Measurements from ENCODE around the gene NXPH4.
A peak's percentile ranks its signal among the peaks of the same experiment; 100 is the strongest.

NXPH4 gene

DNA sequence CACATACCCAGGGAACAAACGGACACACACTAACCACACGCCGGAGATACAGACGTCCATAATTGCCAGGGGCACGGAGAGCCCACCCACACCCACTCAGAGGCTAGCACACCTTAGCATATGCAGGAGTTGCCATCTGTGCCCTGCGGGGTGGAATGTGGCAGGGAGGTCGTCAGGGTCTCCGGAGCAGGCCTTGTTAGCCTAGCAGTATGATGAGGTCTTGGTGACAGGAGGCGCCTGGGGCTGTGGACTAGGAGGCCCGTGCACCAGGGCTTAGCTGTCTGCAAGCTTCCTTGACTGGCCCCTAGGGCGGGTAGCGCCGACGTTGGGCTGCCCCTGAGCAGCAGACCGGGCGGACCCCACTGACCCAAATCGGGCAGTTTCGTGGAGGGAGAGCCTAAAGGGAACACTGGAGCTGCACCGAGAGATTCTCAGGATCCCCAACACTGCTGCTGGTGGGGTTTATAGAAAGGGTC, 24.4 kb downstream of the NXPH4 start:
- FAIRE-seq: no peak
- DNase-seq (ENCODE audit: insufficient read length, low spot score): no peak

DNA sequence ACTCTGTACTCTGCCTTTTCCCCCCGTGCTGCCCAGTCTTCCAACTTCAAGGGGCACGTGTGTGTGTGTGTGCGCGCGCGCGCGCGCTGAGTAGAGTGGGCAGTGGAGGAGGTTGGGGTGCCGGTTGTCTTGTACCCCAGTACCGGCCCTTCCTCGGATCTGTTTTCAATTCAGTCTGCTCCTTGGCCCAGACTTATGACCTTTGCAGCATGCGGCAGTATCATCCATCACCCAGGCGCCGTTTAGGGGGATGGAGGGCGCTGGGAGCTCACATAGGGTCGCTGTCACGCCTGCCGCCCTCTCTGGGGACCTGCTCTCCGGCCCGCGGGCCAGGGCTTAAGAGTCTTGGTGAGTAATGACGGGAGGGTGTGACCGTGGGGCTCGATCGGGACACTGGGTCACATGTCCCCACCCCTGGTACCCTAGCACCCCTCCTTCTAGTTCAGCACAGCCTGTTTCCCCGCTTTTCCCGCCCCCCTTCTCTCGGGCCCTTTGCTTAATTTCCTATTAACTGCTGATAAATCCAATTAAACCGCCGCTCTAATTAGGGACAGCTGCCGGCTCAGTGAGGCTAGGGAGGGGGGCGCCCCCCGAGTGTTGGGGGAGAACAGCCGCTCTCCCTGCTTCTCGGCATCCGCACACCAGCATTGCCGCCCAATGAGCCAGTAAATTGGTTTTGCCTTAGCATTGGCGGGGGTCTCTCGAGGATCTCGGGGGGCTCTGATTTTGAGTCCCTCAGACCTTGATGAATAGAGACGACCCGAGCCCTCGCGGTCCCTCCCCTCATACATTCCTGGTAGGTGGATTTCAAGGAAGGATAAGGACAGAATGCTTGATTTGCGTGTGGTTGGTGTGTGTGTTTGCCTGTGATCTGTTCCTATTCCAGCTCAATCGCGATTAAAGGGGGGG, 25.1 kb downstream of the NXPH4 start:
- DNase-seq (ENCODE audit: insufficient read length, low spot score): no peak
- no peak for FAIRE-seq

DNA sequence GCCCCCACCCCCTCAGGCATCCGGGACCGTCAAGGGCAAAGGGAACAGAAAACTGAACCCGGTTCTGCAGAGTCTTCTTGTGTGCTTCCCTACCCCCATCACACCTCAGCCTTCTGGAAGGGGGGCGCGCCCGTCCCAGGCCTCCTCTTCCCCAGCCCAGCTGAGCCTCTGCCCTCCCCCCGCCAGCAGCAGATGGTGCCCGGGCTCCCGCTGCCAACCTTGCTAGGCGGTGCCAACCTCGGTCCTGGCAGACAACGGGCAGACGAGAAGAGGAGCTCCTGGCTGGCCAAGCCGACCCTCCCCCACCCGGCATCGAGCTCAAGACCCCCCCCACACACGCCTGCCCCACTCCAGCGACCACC, 25.7 kb downstream of the NXPH4 start:
- no peak for FAIRE-seq
- DNase-seq (ENCODE audit: insufficient read length, low spot score): no peak

DNA sequence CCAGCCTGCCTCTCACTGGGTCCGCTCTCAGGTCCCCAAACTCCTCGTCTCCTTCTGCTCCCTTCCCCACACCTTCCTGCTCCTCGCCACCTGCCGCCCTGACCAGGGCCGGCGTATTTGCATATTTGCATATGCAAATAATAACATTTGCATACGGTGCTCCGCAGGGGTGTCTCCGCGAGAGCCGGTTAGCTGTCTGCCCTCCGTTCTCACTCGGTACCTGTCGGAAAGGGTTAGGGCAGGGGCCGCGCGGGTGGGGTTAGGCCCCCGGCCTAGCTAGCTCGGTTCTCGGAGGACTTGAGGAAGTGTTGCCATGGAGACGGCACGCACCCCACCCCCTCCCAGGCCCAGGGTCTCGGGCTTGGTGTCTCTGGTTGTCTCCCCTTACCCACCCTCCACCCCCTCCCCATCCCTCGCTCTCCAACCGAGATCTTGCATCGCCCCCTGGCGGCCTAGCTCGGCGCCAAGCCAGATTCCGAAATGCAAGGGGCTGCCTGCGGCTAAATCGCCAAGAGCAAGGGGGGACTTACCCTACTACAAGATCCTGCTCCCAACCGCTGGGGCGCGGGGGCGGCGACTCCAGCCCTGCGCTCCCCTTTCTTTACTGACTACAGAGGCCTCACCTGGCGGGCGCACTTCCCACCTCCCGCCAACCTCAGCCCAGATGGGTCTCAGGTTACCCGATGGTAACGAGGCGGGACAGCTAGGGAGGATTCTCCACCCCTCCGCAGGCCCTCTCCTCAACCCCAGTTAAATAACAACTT, 26.3 kb downstream of the NXPH4 start:
- DNase-seq (ENCODE audit: insufficient read length, low spot score): no peak
- peak; percentile 73 for FAIRE-seq

DNA sequence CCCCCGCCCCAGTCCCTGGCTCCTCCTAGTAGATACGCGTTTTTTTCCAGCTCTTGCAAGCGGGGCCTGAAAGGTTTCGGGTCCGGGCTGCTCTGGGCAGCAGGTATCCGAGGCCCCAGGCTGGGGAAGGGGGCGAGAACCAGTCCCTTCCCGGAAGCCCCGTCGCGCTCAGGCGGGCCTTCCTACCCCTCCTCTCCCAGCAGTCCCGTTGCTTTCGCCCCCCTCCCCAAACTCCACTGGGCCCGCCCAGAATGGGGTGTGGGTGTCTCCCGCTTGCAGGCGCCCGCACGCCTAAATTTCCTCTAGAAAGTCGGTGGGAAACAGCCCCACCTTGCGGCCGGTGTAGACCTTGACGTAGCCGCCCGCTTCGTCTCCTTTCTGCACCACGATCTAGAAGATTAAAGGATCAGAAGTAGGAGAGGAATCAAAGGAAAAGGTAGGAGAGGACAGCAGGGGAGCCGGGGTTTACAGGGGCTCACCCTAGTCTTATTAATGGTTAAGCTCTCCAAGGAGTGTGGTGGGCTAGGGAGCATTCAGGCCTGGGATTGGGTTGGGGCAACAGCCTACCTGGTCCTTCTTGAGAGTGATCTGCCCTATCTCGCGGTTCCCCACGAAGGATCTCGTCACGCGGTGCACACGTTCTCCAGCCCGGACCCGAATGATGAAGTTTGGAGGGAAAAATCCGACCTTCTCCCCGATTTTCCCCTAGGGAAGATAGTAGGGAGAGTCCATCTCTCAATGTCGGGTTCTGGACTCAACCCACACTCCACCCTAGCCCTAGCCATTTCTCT, 27.1 kb downstream of the NXPH4 start:
- FAIRE-seq: peak; percentile 82

DNA sequence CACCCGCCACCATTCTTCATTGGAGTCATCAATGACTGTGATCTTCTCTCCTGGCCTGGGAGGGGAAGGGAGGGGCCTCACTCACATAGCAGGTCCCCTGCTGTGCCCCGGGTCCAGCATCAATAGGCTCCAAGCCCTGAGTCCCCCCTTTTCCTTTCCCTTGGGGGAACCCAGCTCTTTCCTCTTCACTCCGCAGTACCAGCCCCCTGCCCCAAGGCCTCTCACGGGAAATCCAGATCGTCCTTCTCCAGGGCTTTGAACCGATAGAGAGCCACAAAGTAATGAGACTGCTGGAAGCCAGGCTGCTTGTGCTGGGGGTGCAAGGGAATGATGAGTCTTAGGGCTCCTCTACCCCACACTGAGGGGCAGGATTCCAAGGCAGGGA, 27.7 kb downstream of the NXPH4 start:
- DNase-seq (ENCODE audit: insufficient read length, low spot score) (no peak), FAIRE-seq (no peak)

More for the DNA sequence above, 27.1 kb downstream of the NXPH4 start:
- DNase-seq (ENCODE audit: insufficient read length, low spot score): peak; percentile 62

DNA sequence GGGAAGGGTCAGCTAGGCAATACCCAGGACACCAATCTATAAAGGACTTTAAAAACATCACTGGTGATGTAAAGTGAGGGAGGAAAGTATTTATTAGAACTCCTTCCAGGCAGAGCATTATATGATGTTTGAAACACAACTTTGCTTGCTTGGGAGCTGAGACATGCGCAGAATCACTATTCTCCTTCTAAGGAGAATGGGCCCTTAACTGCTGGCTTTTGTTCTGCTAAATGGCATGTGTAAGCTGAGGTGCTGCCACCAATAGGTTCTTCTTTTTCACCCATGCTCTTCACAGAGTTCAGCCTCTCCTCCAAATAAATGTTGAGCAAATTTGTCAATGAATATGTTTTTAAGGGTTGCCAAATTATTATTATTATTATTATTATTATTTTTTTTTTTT, 30.4 kb downstream of the NXPH4 start:
- DNase-seq (ENCODE audit: insufficient read length, low spot score): no peak

DNA sequence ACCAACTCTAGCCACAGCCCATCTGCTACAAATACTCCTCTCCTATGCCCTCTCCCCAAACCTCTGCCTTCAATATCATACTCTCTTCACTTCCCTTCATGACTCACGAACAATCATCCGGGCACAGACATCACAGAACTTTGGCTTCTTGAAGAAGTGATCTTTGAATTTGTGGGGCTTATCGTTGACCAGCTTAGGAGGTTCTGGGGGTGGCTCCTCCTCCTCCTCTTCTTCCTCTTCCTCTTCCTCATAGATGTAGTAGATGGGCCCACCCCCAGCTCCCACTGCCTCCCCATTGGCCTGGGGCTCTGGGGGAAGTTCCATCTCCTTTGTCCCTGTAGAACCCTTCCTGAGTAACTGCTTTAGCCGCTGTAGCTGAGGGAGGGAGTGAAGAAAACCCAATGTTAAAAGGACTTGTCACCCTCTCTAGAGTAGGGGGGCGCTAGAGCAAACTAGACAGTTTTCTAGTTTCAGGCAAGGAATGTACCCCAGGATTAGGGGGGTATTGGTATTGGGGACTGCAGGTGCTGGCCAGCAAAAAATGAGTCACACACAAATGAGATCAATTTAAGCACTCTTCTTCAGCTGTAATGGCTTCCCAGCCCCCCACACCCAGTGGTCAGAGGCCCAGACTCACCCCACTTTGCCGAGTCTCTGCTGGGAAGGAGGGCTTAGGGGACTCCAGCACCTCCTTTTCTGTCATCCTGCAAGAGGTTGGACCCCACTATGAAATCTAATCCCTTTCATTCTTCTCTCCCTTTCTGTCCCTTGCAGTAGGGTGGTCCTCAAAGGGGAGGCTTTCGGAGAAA, 32.5 kb downstream of the NXPH4 start:
- DNase-seq (ENCODE audit: insufficient read length, low spot score): no peak
- FAIRE-seq: no peak

More for the DNA sequence above, 30.4 kb downstream of the NXPH4 start:
- no peak for FAIRE-seq

DNA sequence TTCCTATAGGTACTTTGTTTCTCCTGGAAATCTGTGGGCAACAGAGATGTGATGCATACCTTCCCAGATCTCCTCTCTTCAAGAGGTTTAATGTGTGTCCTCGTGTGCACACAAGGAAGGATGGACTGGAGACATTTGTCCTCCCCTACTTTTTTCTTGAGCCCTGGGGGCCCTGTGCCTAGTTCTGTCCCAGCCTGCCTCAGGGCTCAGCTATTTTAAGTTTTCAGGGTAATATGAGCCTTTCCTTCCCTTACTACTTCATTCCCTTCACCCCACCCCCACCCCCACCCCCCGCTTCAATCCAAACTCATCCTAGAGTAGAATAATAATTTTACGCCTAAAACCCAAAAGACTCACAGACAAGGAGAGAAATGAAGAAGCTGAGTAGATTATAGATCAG, 33.9 kb downstream of the NXPH4 start:
- FAIRE-seq (no peak), DNase-seq (ENCODE audit: insufficient read length, low spot score) (no peak)

DNA sequence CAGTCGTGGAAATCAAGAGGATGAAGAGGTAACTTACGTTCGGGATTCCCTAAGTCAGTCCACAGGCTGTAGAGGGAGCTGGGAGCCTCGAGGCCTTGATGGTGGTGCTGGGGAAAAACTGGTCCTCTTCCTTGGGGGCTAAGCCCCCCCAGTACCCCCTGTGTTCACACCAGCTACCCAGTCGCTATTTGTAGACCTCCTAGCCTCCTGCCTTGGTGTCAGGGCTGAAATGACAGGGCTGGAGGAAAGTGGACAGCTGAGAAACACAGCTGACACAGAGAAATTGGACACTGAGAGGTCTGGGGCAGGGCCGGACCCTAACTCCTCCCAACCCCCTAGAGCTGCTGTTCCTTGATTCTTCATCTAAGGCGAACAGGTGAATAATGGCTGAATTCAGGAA, 34.4 kb downstream of the NXPH4 start, which contains the start of gene STAC3:
TSS of gene STAC3 (minus strand) at position 232 of the 400 bp plus-strand sequence. CDS start 1,551 bp downstream, outside the sequence.
- no peak for DNase-seq (ENCODE audit: insufficient read length, low spot score)
- FAIRE-seq: no peak

DNA sequence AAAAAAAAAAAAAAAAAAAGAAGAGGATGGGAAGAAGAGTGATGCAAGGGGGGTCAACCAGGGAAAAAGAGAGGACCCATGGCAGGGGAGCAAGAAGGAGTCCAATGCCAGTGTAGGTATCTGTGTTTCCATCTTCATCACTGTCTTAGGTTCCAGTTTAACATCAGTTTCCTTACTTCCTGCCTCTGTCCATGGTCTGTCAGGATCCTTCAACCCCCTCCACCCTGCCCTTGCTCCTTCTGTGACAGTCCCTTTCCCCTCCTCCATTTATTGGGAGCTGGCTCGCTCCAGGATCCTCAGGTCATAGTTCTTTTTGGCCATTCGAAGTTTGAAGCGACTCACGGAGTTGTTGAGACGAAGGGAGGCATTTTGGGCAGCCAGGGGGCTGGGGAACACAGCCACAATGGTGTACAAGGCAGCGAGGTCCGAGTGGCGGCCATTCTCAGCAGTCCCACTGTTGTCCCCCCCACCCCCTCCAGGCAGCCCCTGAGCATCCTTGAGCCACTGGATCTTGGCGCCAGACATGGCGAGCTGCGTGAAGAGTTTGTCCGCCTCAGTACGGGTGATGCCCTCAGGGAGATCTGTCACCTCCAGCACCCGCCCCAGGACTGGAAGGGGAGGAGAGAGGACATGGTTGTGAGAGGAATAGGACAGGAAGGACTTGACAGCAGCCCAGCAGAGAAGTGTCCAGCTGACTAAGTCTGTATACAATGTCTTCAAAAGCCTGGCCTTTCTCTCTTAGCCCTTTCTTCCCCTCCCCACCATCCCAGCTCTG, 38.1 kb downstream of the NXPH4 start:
- no peak for FAIRE-seq

DNA sequence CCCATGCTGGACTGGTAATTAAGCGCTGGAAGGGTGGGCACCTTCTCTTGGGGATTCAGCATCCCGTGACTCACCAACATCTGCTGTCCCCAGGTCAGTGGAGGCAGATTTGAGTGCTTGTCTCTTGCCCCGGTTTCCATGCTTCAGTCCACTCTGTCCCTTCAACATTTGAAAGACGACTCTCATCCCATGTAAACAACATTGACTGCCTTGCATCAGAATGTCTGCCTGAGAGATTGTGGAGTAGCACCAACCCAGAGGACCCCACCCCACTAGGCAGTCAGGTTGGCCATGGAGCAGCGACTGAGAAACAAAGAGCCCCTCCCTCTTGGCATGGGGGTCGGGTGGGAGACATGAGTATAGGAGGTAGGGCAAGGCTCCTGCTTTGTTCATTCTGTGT, 39.3 kb downstream of the NXPH4 start:
- FAIRE-seq (no peak), DNase-seq (ENCODE audit: insufficient read length, low spot score) (no peak)

More for the DNA sequence above, 38.1 kb downstream of the NXPH4 start:
- no peak for DNase-seq (ENCODE audit: insufficient read length, low spot score)

DNA sequence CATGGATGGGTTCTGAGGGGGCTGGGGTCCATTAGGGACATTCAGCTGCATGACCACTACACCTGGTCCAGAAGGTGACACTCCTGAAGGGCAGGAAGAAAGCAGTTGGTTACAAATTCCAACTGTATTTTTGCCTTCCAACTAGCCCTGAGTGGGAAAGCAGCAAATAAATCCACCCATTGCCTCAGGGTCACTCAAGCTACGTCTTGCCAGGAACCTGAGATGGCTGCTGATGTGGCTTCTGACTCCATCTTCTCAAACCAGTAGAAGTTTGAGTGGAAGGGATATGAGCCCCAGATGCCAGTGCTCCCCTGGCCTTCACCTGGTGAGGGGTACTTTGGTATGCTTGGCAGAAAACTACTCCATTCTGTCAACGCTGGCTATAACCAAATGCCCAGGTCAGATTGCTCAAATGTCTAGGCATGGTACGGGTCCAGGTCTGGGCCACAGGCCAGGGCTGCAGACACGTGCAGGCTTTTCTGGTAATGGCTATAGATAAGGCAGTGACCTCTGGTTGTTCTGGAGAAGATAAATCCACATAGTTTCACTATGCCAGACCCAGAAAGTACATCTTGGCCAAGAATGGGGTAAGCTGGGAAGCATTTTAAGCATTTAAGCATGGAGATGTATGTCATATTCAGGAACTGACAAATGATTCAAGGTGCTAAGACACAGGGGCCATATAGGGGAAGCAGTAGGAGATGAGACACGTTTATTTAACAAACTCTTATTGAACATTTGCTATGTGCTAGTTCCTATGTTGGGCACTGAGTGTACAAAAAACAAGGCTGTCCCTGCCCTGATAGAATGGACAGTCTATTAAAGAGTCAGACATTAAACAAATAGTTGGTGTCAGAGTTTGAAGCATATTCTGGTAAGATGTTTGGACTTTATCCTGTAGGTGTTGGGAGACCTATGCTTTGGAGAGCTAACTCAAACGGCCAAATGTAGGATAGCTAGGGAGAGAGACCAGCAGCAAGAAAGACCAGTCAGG, 42.7 kb downstream of the NXPH4 start:
- no peak for FAIRE-seq
- DNase-seq (ENCODE audit: insufficient read length, low spot score): no peak

DNA sequence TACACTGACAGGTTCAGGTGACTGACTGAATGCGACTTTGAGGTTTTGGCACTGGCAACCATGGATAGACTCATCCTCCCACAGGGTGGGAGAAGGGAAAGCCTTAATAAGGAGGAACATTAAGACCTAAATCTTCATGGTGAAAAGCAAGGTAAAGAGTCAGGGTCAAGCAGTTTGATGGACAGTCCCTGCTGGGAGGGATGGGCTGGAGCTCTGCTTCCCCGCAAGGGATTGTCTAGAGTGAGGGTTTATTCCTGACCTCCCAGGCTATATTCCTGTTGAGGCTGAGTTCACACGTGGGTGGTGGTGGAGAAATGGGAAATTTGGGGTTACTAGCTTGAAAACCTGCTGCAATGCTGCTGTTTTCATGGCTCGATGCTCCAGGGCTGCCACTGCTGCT, 43.8 kb downstream of the NXPH4 start:
- no peak for FAIRE-seq
- no peak for DNase-seq (ENCODE audit: insufficient read length, low spot score)

DNA sequence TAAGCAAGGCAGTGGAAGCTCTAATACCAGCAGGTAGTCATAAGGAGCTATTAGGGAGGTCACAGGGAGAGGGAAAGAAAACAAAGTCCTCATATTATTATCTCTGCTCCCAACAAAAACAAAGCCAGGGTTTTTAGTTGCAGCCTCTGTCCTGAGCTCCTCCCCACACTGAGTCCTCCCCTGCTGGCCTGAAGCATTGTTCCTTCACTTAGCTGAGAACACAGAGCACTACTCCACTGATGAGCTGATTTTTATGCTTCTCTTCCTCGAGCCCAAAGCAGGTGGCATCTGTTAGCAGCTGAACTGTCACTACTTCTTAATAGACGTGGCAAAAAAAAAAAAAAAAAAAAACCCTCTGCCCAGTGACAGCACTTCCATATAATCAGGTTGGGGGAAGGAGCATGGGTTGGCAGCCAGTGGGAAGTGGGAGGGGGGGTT, 44.9 kb downstream of the NXPH4 start:
- no peak for FAIRE-seq
- no peak for DNase-seq (ENCODE audit: insufficient read length, low spot score)

DNA sequence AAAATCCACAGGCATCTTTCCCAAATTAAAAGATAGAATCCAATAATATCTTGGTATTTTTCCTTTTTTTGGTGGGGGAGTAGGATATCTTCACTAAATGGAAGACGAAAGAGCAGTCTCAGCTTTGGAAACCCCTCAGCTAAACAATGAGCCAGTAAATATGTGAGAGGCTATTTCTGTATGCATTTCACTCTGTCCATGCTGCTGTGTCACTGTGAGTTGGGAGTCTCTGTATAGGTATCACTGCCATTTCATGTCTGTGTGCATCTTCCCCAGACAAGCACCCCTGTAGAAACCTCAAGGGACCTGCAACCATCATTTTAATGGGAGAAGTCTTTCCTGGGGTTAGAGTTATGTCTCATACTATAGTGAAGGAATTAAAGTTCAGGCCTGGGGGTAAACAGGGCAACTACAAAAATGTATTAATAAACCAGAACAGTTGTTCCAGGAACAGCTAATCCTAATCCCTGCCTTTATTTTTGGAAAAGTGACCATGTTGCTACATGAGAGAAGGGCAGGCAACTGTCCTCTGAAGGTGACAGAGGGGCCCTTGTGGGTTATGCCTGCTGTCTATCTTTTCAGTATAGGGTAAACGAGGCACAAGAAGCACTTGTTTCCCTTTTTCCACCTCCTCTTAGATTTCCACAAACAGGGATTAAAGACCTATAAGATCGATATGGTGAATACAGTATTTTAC, 45.7 kb downstream of the NXPH4 start:
- FAIRE-seq (no peak), DNase-seq (ENCODE audit: insufficient read length, low spot score) (no peak)

DNA sequence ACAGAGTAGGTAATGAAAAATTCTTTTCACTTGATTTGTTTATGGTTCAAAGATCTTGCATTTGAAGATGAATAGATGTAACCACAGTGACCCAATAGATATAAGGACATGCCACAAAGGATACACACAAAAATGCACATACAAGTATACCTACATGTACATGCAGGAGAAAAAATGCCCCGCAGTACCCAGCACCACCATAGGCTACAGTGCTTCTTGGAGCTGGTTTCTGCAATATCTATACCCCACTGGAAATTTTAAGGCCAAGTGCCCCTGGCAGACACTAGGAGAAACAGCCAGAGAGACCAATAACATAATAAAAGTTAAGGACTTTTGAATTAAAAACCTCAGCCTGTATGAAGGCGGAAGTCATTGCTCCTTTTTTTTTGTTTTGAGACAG, 46.5 kb downstream of the NXPH4 start:
- DNase-seq (ENCODE audit: insufficient read length, low spot score): no peak
- FAIRE-seq: no peak

All from GM19239 (cell line).